ENCODE measurements around the gene FBXL2. TPM values are rescaled to one million over a fixed set of nuclear protein-coding genes. Genes with fewer than 3 reads are reported as not detected.

The FBXL2 gene
- total RNA-seq, 1 donor from 2014 or later, result 1.5 TPM

DNA sequence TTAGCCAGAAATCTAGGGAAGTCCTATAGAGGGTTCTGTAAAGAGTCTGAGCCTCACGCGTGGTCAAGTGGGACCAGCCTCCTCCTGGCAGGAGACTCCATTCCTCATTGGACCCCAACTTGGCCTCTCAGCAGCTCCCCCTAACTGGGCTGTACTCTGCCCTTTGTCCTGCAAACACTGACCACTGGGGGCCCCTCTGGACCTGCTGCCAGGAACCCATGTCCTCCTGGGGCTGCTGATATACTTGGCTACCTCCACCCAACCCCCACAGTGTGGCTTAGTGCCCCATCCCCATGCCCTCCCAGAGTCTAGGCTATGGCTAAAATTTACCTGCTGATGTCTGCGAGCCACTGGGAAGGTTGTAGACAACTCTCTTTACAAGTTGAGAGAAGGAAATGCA is 100.2 kb downstream of the FBXL2 start:
- H3K9me3 ChIP-seq (replicated peaks), result no peaks in the 10 kb centered on the region
- TF ChIP-seq, protein P1, sequence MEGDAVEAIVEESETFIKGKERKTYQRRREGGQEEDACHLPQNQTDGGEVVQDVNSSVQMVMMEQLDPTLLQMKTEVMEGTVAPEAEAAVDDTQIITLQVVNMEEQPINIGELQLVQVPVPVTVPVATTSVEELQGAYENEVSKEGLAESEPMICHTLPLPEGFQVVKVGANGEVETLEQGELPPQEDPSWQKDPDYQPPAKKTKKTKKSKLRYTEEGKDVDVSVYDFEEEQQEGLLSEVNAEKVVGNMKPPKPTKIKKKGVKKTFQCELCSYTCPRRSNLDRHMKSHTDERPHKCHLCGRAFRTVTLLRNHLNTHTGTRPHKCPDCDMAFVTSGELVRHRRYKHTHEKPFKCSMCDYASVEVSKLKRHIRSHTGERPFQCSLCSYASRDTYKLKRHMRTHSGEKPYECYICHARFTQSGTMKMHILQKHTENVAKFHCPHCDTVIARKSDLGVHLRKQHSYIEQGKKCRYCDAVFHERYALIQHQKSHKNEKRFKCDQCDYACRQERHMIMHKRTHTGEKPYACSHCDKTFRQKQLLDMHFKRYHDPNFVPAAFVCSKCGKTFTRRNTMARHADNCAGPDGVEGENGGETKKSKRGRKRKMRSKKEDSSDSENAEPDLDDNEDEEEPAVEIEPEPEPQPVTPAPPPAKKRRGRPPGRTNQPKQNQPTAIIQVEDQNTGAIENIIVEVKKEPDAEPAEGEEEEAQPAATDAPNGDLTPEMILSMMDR (IDR thresholded peaks at IDR 0.05; ENCODE audit: borderline replicate concordance), result no peak
- no peak for DNase-seq
- peaks cover 4% of the 10 kb centered on the region for H3K36me3 ChIP-seq
- no peak overlapping the region for H3K4me3 ChIP-seq
- no peaks in the 10 kb centered on the region for H3K27me3 ChIP-seq (ENCODE audit: low read depth)
- peaks cover 4% of the 10 kb centered on the region for H3K4me1 ChIP-seq
- H3K27ac ChIP-seq (replicated peaks), result no peak overlapping the region
- intact Hi-C loops (cut with micrococcal nuclease), result no loop called here

DNA sequence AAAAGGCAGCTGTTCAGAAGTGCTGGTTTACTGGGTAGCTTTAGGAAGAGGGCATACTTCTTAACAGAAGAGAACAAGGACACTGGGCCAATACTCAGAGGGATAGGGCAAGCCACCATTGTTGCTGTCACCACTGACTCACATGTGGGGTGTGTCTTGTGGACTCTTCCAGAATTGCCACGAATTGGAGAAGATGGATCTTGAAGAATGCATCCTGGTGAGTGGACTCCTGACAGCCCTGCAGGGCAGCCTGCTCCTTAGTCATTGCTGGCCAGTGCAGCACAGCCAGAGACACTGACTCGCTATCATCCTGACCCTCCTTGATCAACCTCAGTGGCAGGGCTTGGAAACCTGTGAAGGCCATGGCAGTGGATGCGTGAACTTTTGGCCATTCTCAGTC is 100.7 kb downstream of the FBXL2 start:
- no peak for DNase-seq
- H3K27me3 ChIP-seq (ENCODE audit: low read depth), result no peaks in the 10 kb centered on the region
- H3K4me3 ChIP-seq, result no peak overlapping the region
- peaks cover 4% of the 10 kb centered on the region for H3K36me3 ChIP-seq
- H3K27ac ChIP-seq (replicated peaks), result no peak overlapping the region
- intact Hi-C loops (cut with micrococcal nuclease), result no loop called here
- H3K9me3 ChIP-seq (replicated peaks), result no peaks in the 10 kb centered on the region
- TF ChIP-seq, protein P1 (IDR thresholded peaks at IDR 0.05; ENCODE audit: borderline replicate concordance), result no peak
- no peaks in the 10 kb centered on the region for H3K4me1 ChIP-seq

DNA sequence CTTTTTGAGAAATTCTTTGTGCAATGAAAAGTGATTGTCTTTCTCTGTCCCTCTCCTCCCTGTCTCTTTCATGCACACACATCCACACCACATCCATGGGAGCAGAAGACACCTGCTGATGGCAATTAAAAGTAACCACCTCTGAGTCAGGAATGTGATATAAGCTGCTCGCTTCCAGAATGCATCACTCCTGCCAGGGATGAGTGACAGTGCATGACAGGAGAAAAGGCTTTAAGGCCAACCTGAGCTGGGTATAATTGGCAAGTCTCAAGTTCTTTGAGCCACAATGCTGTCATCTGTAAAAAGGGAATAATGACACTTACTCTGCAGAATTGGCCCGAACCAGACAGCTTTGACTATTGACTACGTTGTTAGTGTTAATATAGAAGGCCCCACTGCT is 103.4 kb downstream of the FBXL2 start:
- no peaks in the 10 kb centered on the region for H3K27me3 ChIP-seq (ENCODE audit: low read depth)
- intact Hi-C loops (cut with micrococcal nuclease), result no loop called here
- no peaks in the 10 kb centered on the region for H3K9me3 ChIP-seq (replicated peaks)
- no peaks in the 10 kb centered on the region for H3K4me1 ChIP-seq
- no peak overlapping the region for H3K4me3 ChIP-seq
- H3K36me3 ChIP-seq, result peaks cover 22% of the 10 kb centered on the region
- no peak overlapping the region for H3K27ac ChIP-seq (replicated peaks)
- TF ChIP-seq, protein P1 (IDR thresholded peaks at IDR 0.05; ENCODE audit: borderline replicate concordance), result no peak
- no peak for DNase-seq

DNA sequence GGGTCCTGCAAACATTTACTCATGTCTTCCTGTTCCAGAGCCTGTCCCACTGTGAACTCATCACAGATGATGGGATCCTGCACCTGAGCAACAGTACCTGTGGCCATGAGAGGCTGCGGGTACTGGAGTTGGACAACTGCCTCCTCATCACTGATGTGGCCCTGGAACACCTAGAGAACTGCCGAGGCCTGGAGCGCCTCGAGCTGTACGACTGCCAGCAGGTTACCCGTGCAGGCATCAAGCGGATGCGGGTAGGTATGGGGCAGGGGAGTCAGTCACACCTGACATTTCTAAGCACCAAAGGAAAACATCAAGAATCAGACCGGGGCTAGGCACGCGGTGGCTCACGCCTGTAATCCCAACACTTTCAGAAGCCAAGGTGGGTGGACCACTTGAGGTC is 106.7 kb downstream of the FBXL2 start:
- TF ChIP-seq, protein P1 (IDR thresholded peaks at IDR 0.05; ENCODE audit: borderline replicate concordance), result no peak
- no peak for DNase-seq
- peaks cover 47% of the 10 kb centered on the region for H3K36me3 ChIP-seq
- no peaks in the 10 kb centered on the region for H3K27me3 ChIP-seq (ENCODE audit: low read depth)
- no peaks in the 10 kb centered on the region for H3K4me1 ChIP-seq
- H3K4me3 ChIP-seq, result no peak overlapping the region
- intact Hi-C loops (cut with micrococcal nuclease), result no loop called here
- H3K27ac ChIP-seq (replicated peaks), result no peak overlapping the region
- H3K9me3 ChIP-seq (replicated peaks), result no peaks in the 10 kb centered on the region

DNA sequence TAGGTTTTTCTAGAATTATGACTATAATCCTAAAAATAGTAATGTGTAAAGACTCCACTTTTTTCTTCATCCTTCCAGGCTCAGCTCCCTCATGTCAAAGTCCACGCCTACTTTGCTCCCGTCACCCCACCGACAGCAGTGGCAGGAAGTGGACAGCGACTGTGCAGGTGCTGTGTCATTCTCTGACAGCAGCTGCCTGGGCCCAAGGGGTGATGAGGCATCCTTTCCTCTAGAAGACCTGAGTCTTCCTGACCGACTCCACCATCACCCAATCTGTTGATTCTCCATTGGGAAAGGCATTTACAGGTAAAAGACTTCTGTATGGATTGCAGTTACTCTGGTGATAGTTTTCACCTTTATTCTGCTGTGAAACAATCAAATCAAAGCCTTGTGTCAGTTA is 108.2 kb downstream of the FBXL2 start:
- no peak overlapping the region for H3K4me3 ChIP-seq
- no peaks in the 10 kb centered on the region for H3K27me3 ChIP-seq (ENCODE audit: low read depth)
- H3K36me3 ChIP-seq, result peaks cover 60% of the 10 kb centered on the region
- no peak for DNase-seq
- peaks cover 9% of the 10 kb centered on the region for H3K4me1 ChIP-seq
- TF ChIP-seq, protein P1 (IDR thresholded peaks at IDR 0.05; ENCODE audit: borderline replicate concordance), result no peak
- intact Hi-C loops (cut with micrococcal nuclease), result no loop called here
- H3K27ac ChIP-seq (replicated peaks), result no peak overlapping the region
- no peaks in the 10 kb centered on the region for H3K9me3 ChIP-seq (replicated peaks)

DNA sequence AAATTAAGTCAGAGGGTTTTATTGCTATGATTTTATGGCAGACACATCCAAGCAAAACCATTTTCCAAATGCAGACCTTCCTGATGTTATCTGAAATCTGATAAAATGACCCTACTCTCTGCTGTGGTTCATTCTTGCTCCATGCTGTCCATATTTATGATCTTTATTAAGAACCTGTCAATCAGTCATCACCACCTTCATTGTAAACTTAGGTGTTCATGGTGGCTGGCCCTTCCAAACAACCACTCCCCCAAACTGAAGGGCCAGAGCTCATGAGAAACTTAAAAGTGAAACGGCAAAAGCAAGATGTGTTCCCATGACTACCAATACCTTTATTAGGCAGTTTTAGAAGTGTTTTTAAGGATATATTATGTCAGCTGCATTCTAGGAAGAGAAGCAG is 109.4 kb downstream of the FBXL2 start:
- Histone ChIP-seq H3K36me3 (peaks cover 69% of the 10 kb centered on the region), H3K27ac (replicated peaks) (no peak overlapping the region), H3K4me3 (no peak overlapping the region), H3K4me1 (peaks cover 21% of the 10 kb centered on the region), H3K9me3 (replicated peaks) (no peaks in the 10 kb centered on the region), H3K27me3 (ENCODE audit: low read depth) (no peaks in the 10 kb centered on the region)
- no peak for DNase-seq
- intact Hi-C loops (cut with micrococcal nuclease), result no loop called here
- TF ChIP-seq, protein P1 (IDR thresholded peaks at IDR 0.05; ENCODE audit: borderline replicate concordance), result no peak
